ENCODE results near the gene ANO7. TPM values are rescaled to one million over a fixed set of nuclear protein-coding genes. Genes with fewer than 3 reads are reported as not detected.
A peak's percentile ranks its signal among the peaks of the same experiment; 100 is the strongest.

Gene ANO7
- total RNA-seq, 1 donor from 2014 or later = 0.10 TPM

GRCh38 chr2:241208058-241208457 is 19.6 kb downstream of the ANO7 start:
- no peak for DNase-seq

GRCh38 chr2:241209271-241209670 is 20.8 kb downstream of the ANO7 start:
- DNase-seq = no peak

- DNase-seq = no peak
These were observed 22.8 kb downstream of the ANO7 start for GRCh38 chr2:241211276-241211675.

- peak; percentile 62 for DNase-seq
These were observed 24.6 kb downstream of the ANO7 start for GRCh38 chr2:241213041-241213440.

GRCh38 chr2:241213567-241213966 is 25.1 kb downstream of the ANO7 start:
- DNase-seq = no peak

GRCh38 chr2:241214209-241214608 is 25.7 kb downstream of the ANO7 start:
- DNase-seq = no peak

- no peak for DNase-seq
These were observed 26.3 kb downstream of the ANO7 start for GRCh38 chr2:241214766-241215165.

- no peak for DNase-seq
These were observed 26.9 kb downstream of the ANO7 start for GRCh38 chr2:241215421-241215820.

- no peak for DNase-seq
These were observed 27.8 kb downstream of the ANO7 start for GRCh38 chr2:241216211-241216761.

GRCh38 chr2:241217320-241218031 is 29.0 kb downstream of the ANO7 start:
- DNase-seq = peak; percentile 76

- peak; percentile 52 for DNase-seq
These were observed 29.9 kb downstream of the ANO7 start for GRCh38 chr2:241218131-241219029.

GRCh38 chr2:241219030-241219382 is 30.5 kb downstream of the ANO7 start:
- DNase-seq = no peak

- DNase-seq = no peak
These were observed 31.4 kb downstream of the ANO7 start for GRCh38 chr2:241219856-241220356.

GRCh38 chr2:241223211-241224017 is 34.9 kb downstream of the ANO7 start:
- DNase-seq = no peak

GRCh38 chr2:241224018-241224850 is 35.8 kb downstream of the ANO7 start:
- DNase-seq = peak; percentile 74

GRCh38 chr2:241224851-241225438 is 36.5 kb downstream of the ANO7 start:
- DNase-seq = peak; percentile 28

GRCh38 chr2:241225545-241225944 is 37.1 kb downstream of the ANO7 start:
- no peak for DNase-seq

- DNase-seq = no peak
These were observed 37.5 kb downstream of the ANO7 start for GRCh38 chr2:241225983-241226382.

- no peak for DNase-seq
These were observed 38.5 kb downstream of the ANO7 start for GRCh38 chr2:241226723-241227572.

GRCh38 chr2:241227594-241227993 is 39.1 kb downstream of the ANO7 start:
- DNase-seq = no peak
